Natural killer cell (primary cell): ENCODE measurements around the gene MSS51. TPM values are rescaled to one million over a fixed set of nuclear protein-coding genes. Genes with fewer than 3 reads are reported as not detected.

Experiments
- ATAC-seq, 3 donors: fragments of 150-1000 bp in 2 of 3; fragments of 200-7000 bp in 1 of 3; cut with Tn5 transposase; 1 replicate in 1 of 3; 2 replicates in 2 of 3; pipeline ENCODE4 v1.10.0; 2021; ENCODE audit warnings: mild to moderate bottlenecking in 2 of 3, moderate library complexity in 2 of 3
- DNase-seq, 2 donors: peaks; one replicate each; pipeline versions ENCODE4 v3.0.0 to v3.0.0-alpha.2; 2013 to 2021; ENCODE audit warnings: mixed read lengths in 1 of 2
- H3K27ac ChIP-seq: one replicate; pipeline ENCODE4 v1.5.1; 2013; ENCODE audit warnings: mild to moderate bottlenecking, low read length
- H3K27me3 ChIP-seq: one replicate; pipeline ENCODE4 v1.6.1; 2013; ENCODE audit warnings: low read length; ENCODE audit not compliant: control insufficient read depth, insufficient read depth
- H3K36me3 ChIP-seq: one replicate; pipeline ENCODE4 v1.6.1; 2013; ENCODE audit warnings: low read length; ENCODE audit not compliant: control insufficient read depth, insufficient read depth
- H3K4me1 ChIP-seq: one replicate; pipeline ENCODE4 v1.6.1; 2013; ENCODE audit warnings: low read length; ENCODE audit not compliant: control insufficient read depth, insufficient read depth
- H3K4me3 ChIP-seq: one replicate; pipeline ENCODE4 v1.5.1; 2013; ENCODE audit warnings: low read length
- H3K9me3 ChIP-seq: one replicate; pipeline ENCODE4 v1.6.1; 2013; ENCODE audit warnings: low read length; ENCODE audit not compliant: control insufficient read depth, insufficient read depth
- H3K27ac Mint-ChIP-seq, 2 donors: one replicate each; pipeline ENCODE4 v1.8.0; 2022; ENCODE audit warnings: mild to moderate bottlenecking in 2 of 2, mixed read lengths in 2 of 2, moderate library complexity in 1 of 2
- H3K27me3 Mint-ChIP-seq, 2 donors: one replicate each; pipeline ENCODE4 v1.8.0; 2022; ENCODE audit warnings: low read depth in 2 of 2, mixed read lengths in 2 of 2
- H3K36me3 Mint-ChIP-seq: one replicate; pipeline ENCODE4 v1.8.0; 2022; ENCODE audit warnings: mixed read lengths
- H3K4me1 Mint-ChIP-seq, 2 donors: one replicate each; pipeline ENCODE4 v1.8.0; 2022; ENCODE audit warnings: mixed read lengths in 2 of 2
- H3K4me3 Mint-ChIP-seq: one replicate; pipeline ENCODE4 v1.8.0; 2022; ENCODE audit warnings: mild to moderate bottlenecking, moderate library complexity, mixed read lengths
- H3K9me3 Mint-ChIP-seq, 2 donors: one replicate each; pipeline ENCODE4 v1.8.0; 2022; ENCODE audit warnings: mixed read lengths in 2 of 2
- CTCF ChIP-seq: fragments of 200-600 bp; IDR thresholded peaks from one replicate; pipeline ENCODE4 v1.8.0; 2022; ENCODE audit warnings: antibody characterized with exemption
- WGBS: methylation state at CpG from one replicate; pipeline ENCODE4 v1.1.7; 2013; ENCODE audit warnings: missing lambda C conversion rate; ENCODE audit not compliant: insufficient coverage; 5-methylcytosine and 5-hydroxymethylcytosine counted together
- intact Hi-C: fragments of 100-400 bp; cut with micrococcal nuclease; formaldehyde crosslinking; loops from one replicate; pipeline ENCODE4 v1.14.2; 2022
- total RNA-seq, 4 donors: library from RNA; stranded (reverse); fragments of 120-200 nt in 1 of 4; gene quantifications; one replicate each; pipeline versions ENCODE4 v1.2.3 to v1.2.4, GENCODE V29; 2013 to 2022

The MSS51 gene
- total RNA-seq, 3 donors from 2014 or later (not counting 1 experiment from before 2014, with no cell fraction given): 3.1 to 4.8 (median 4.5) TPM

GRCh38 chr10:73469579-73469978, 36.2 kb upstream of the MSS51 start:
- Histone ChIP-seq H3K9me3 (no peaks in the 10 kb centered on the region), H3K27me3 (no peaks in the 10 kb centered on the region), H3K4me1 (no peaks in the 10 kb centered on the region), H3K4me3 (no peak overlapping the region), H3K36me3 (peaks cover 74% of the 10 kb centered on the region), H3K27ac (no peak overlapping the region)
- ATAC-seq (no peak), DNase-seq (no peak)
- no peaks in the 10 kb centered on the region for H3K27me3 Mint-ChIP-seq
- H3K36me3 Mint-ChIP-seq: peaks cover 16% of the 10 kb centered on the region
- TF ChIP-seq CTCF: no peak
- intact Hi-C loops: no loop called here
- peak overlapping the region in 1 of 2 donors; percentile 23 for H3K27ac Mint-ChIP-seq
- no peaks in the 10 kb centered on the region for H3K9me3 Mint-ChIP-seq
- no peak overlapping the region for H3K4me3 Mint-ChIP-seq
- H3K4me1 Mint-ChIP-seq: peaks cover 4 to 11% of the 10 kb centered on the region in 2 donors

- TF ChIP-seq CTCF: no peak
- Histone ChIP-seq H3K36me3 (peaks cover 71% of the 10 kb centered on the region), H3K4me3 (no peak overlapping the region), H3K27me3 (no peaks in the 10 kb centered on the region), H3K9me3 (no peaks in the 10 kb centered on the region), H3K27ac (no peak overlapping the region), H3K4me1 (no peaks in the 10 kb centered on the region)
- Mint-ChIP-seq H3K36me3 (peaks cover 16% of the 10 kb centered on the region), H3K27me3 (no peaks in the 10 kb centered on the region), H3K4me3 (no peak overlapping the region), H3K9me3 (no peaks in the 10 kb centered on the region), H3K4me1 (peaks cover 8 to 11% of the 10 kb centered on the region in 2 donors), H3K27ac (peak overlapping the region in 1 of 2 donors; percentile 55)
- ATAC-seq: peak in 1 of 3 donors; percentile 65
- no CpG with 5 or more reads among the region's 2 CpGs for WGBS
- intact Hi-C loops: no loop called here
- no peak for DNase-seq
These were observed 33.8 kb upstream of the MSS51 start for GRCh38 chr10:73467206-73467605.

- no peak overlapping the region for H3K4me3 Mint-ChIP-seq
- H3K27ac ChIP-seq: no peak overlapping the region
- TF ChIP-seq CTCF: no peak
- H3K9me3 ChIP-seq: no peaks in the 10 kb centered on the region
- peaks cover 63% of the 10 kb centered on the region for H3K36me3 ChIP-seq
- WGBS: 100% methylated on average over 1 of the region's 2 CpGs
- intact Hi-C loops: no loop called here
- H3K4me1 ChIP-seq: no peaks in the 10 kb centered on the region
- H3K27ac Mint-ChIP-seq: peak overlapping the region in 1 of 2 donors; percentile 29
- H3K36me3 Mint-ChIP-seq: peaks cover 16% of the 10 kb centered on the region
- H3K9me3 Mint-ChIP-seq: no peaks in the 10 kb centered on the region
- no peak for ATAC-seq
- H3K27me3 ChIP-seq: no peaks in the 10 kb centered on the region
- no peaks in the 10 kb centered on the region for H3K27me3 Mint-ChIP-seq
- H3K4me3 ChIP-seq: no peak overlapping the region
- peaks cover 8 to 11% of the 10 kb centered on the region in 2 donors for H3K4me1 Mint-ChIP-seq
- DNase-seq: no peak
These were observed 32.8 kb upstream of the MSS51 start for GRCh38 chr10:73465978-73466726.

GRCh38 chr10:73460897-73461296, 27.5 kb upstream of the MSS51 start:
- no peaks in the 10 kb centered on the region for H3K36me3 Mint-ChIP-seq

More at GRCh38 chr10:73460897-73461296, 27.5 kb upstream of the MSS51 start:
- Histone ChIP-seq H3K9me3 (no peaks in the 10 kb centered on the region), H3K36me3 (peaks cover 27% of the 10 kb centered on the region), H3K27ac (no peak overlapping the region), H3K4me3 (no peak overlapping the region), H3K27me3 (no peaks in the 10 kb centered on the region), H3K4me1 (no peaks in the 10 kb centered on the region)
- ATAC-seq (no peak), DNase-seq (no peak)
- Mint-ChIP-seq H3K9me3 (no peaks in the 10 kb centered on the region), H3K4me3 (no peak overlapping the region), H3K27ac (peak overlapping the region in 1 of 2 donors; percentile 66), H3K27me3 (no peaks in the 10 kb centered on the region), H3K4me1 (peaks cover 4 to 21% of the 10 kb centered on the region in 2 donors)
- no peak for TF ChIP-seq CTCF
- intact Hi-C loops: no loop called here
- WGBS: 96% methylated on average over 4 of the region's 4 CpGs
